Fibroblast of mammary gland (primary cell): ENCODE results near the gene STRN4.

ENCODE experiments used
- DNase-seq: peaks from one replicate; pipeline ENCODE4 v3.0.0-alpha.2; 2010; ENCODE audit warnings: low read depth
- H3K4me3 ChIP-seq: 2 replicates; pipeline ENCODE4 v1.5.1; 2011; ENCODE audit warnings: low read depth, mild to moderate bottlenecking, low read length, moderate library complexity; ENCODE audit not compliant: control insufficient read depth
- CTCF ChIP-seq: conservative IDR thresholded peaks from 2 replicates; pipeline ENCODE4 v1.5.1; 2011; ENCODE audit warnings: low read depth, low read length, inconsistent platforms; ENCODE audit not compliant: control insufficient read depth, insufficient read depth

Gene STRN4

GRCh38 chr19:46787040-46787330, 40.7 kb upstream of the STRN4 start:
- no peak for TF ChIP-seq CTCF
- DNase-seq = no peak
- H3K4me3 ChIP-seq = peak overlapping the region; percentile 92

- DNase-seq = peak; percentile 83
- no peak for TF ChIP-seq CTCF
- peak overlapping the region; percentile 92 for H3K4me3 ChIP-seq
These were observed 40.2 kb upstream of the STRN4 start for GRCh38 chr19:46786236-46787039.

GRCh38 chr19:46785980-46786235, 39.7 kb upstream of the STRN4 start:
- no peak for TF ChIP-seq CTCF
- DNase-seq = no peak
- peak overlapping the region; percentile 92 for H3K4me3 ChIP-seq

GRCh38 chr19:46785054-46785979, 39.1 kb upstream of the STRN4 start:
- no peak for TF ChIP-seq CTCF
- peak; percentile 16 for DNase-seq
- peak overlapping the region; percentile 92 for H3K4me3 ChIP-seq

GRCh38 chr19:46784262-46785053, 38.2 kb upstream of the STRN4 start:
- peak; percentile 86 for DNase-seq
- TF ChIP-seq CTCF = peak; percentile 33
- peak overlapping the region; percentile 92 for H3K4me3 ChIP-seq

GRCh38 chr19:46783670-46784069, 37.4 kb upstream of the STRN4 start:
- no peak overlapping the region for H3K4me3 ChIP-seq
- TF ChIP-seq CTCF = no peak
- DNase-seq = no peak
